HepG2 (cell line): ENCODE data around the gene OR6P1. TPM values are rescaled to one million over a fixed set of nuclear protein-coding genes. Genes with fewer than 3 reads are reported as not detected.

ENCODE experiments used
- ATAC-seq: fragments of 200-7000 bp; cut with Tn5 transposase; 3 replicates; pipeline ENCODE4 v1.9.1; 2020; ENCODE audit warnings: mild to moderate bottlenecking, moderate library complexity
- BruUV-seq: library from RNA; stranded (reverse); fragments of 400-500 nt; replicated peaks from 2 replicates; lab custom pipeline; 2021; lab: Mats Ljungman, UMichigan
- CTCF ChIA-PET: fragments of 300-600 bp; formaldehyde crosslinking; extraction: SDS; loops from one replicate; lab custom pipeline; 2021; ENCODE audit warnings: low total read pairs, inconsistent platforms, low intra/inter-chr PET ratio; lab: Yijun Ruan, JAX
- POLR2A ChIA-PET: fragments of 350-600 bp; sonication (Branson Sonifier 250); formaldehyde crosslinking; loops from one replicate; lab custom pipeline; 2020; ENCODE audit warnings: antibody characterized with exemption, inconsistent platforms; lab: Yijun Ruan, JAX
- DNase-seq: peaks from one replicate; pipeline ENCODE4 v3.0.0-alpha.2; 2015; ENCODE audit warnings: low spot score
- FAIRE-seq: peaks from 3 replicates; lab custom pipeline; 2011; peaks lifted over from hg19 to GRCh38; lab: Jason Lieb, UNC
- H2AFZ ChIP-seq: one replicate; pipeline ENCODE4 v1.6.1; 2011; ENCODE audit warnings: low read length, inconsistent platforms
- H3K27ac ChIP-seq: fragments of 300-600 bp; 3 replicates; pipeline ENCODE4 v1.8.0; 2011; ENCODE audit warnings: mixed run types, mild to moderate bottlenecking, mixed read lengths, low read length, inconsistent platforms; ENCODE audit not compliant: insufficient read depth; ENCODE audit errors: extremely low read length
- H3K27me3 ChIP-seq, 2 experiments: fragments of 200-600 bp in 1 of 2; 2 replicates in 1 of 2; 3 replicates in 1 of 2; pipeline versions ENCODE4 v1.6.0 to v1.8.0; 2011; ENCODE audit warnings: low read length in 2 of 2, mild to moderate bottlenecking in 2 of 2, moderate library complexity in 2 of 2, inconsistent platforms in 1 of 2; ENCODE audit not compliant: insufficient read depth in 2 of 2, control insufficient read depth in 1 of 2
- H3K36me3 ChIP-seq, 2 experiments: fragments of 200-600 bp in 1 of 2; replicated peaks in 1 of 2; 2 replicates in 1 of 2; 3 replicates in 1 of 2; pipeline versions ENCODE4 v1.5.1 to v1.8.0; 2011; ENCODE audit warnings: low read length in 2 of 2, inconsistent platforms in 1 of 2; ENCODE audit not compliant: insufficient read depth in 2 of 2, control insufficient read depth in 1 of 2
- H3K4me1 ChIP-seq: 2 replicates; pipeline ENCODE4 v1.5.1; 2012; ENCODE audit warnings: low read length, inconsistent platforms; ENCODE audit not compliant: insufficient read depth
- H3K4me2 ChIP-seq: 2 replicates; pipeline ENCODE4 v1.6.0; 2011; ENCODE audit warnings: low read depth, low read length, inconsistent platforms
- H3K4me3 ChIP-seq, 3 experiments: fragments of 200-600 bp in 1 of 3; sonication (generic), shearing (Covaris generic) in 1 of 3; replicated peaks in 1 of 3; 2 replicates each; pipeline ENCODE4 v1.5.1; 2011 to 2016; ENCODE audit warnings: low read length in 3 of 3, inconsistent platforms in 2 of 3, low read depth in 2 of 3, mild to moderate bottlenecking in 2 of 3, control low read depth in 1 of 3, mixed read lengths in 1 of 3; ENCODE audit not compliant: insufficient read depth in 1 of 3
- H3K79me2 ChIP-seq: one replicate; pipeline ENCODE4 v1.6.1; 2011; ENCODE audit warnings: low read length, inconsistent platforms; ENCODE audit not compliant: insufficient read depth
- H3K9ac ChIP-seq: 2 replicates; pipeline ENCODE4 v1.6.0; 2011; ENCODE audit warnings: mild to moderate bottlenecking, low read depth, low read length, inconsistent platforms; ENCODE audit not compliant: insufficient read depth
- H3K9me3 ChIP-seq: 2 replicates; pipeline ENCODE4 v1.5.1; 2012; ENCODE audit warnings: mild to moderate bottlenecking, low read length
- H4K20me1 ChIP-seq: 2 replicates; pipeline ENCODE4 v1.6.0; 2011; ENCODE audit warnings: inconsistent platforms, mild to moderate bottlenecking, low read length, moderate library complexity; ENCODE audit not compliant: insufficient read depth
- EZH2 ChIP-seq: conservative IDR thresholded peaks from 2 replicates; pipeline ENCODE4 v1.6.1; 2012; ENCODE audit warnings: mild to moderate bottlenecking, low read depth, low read length, moderate library complexity
- FOSL1 ChIP-seq: sonication (generic); formaldehyde crosslinking; IDR thresholded peaks from 2 replicates; pipeline ENCODE4 v1.9.0; 2021; ENCODE audit warnings: missing genetic modification reagents, borderline replicate concordance
- GATA4 ChIP-seq: sonication (generic); IDR thresholded peaks from 2 replicates; pipeline ENCODE4 v1.6.1; 2016; ENCODE audit warnings: antibody characterized with exemption, low read depth, borderline replicate concordance
- HNRNPL ChIP-seq: fragments of 200-400 bp; formaldehyde crosslinking; IDR thresholded peaks from 2 replicates; pipeline ENCODE4 v1.6.1; 2017; ENCODE audit warnings: mild to moderate bottlenecking, low read depth, low read length
- JUND ChIP-seq: sonication (generic); formaldehyde crosslinking; IDR thresholded peaks from 2 replicates; pipeline ENCODE4 v1.8.0; 2022; ENCODE audit warnings: mild to moderate bottlenecking, missing genetic modification reagents
- NR2F1 ChIP-seq, 2 experiments: fragments of 450-650 bp in 1 of 2; formaldehyde crosslinking in 1 of 2; IDR thresholded peaks; 2 replicates each; pipeline versions ENCODE4 v1.5.0 to v1.6.1; 2016 to 2020; ENCODE audit warnings: mild to moderate bottlenecking in 1 of 2, missing compliant biosample characterization in 1 of 2, missing genetic modification reagents in 1 of 2, moderate library complexity in 1 of 2
- RBFOX2 ChIP-seq: fragments of 200-400 bp; formaldehyde crosslinking; IDR thresholded peaks from 2 replicates; pipeline ENCODE4 v1.6.1; 2017; ENCODE audit warnings: low read depth, mild to moderate bottlenecking, low read length
- RBM39 ChIP-seq: fragments of 200-400 bp; formaldehyde crosslinking; IDR thresholded peaks from one replicate; pipeline ENCODE4 v1.6.1; 2018; ENCODE audit warnings: antibody characterized with exemption, mild to moderate bottlenecking, low read depth, low read length; ENCODE audit not compliant: poor library complexity, severe bottlenecking
- RELA ChIP-seq: sonication (generic); formaldehyde crosslinking; IDR thresholded peaks from 2 replicates; pipeline ENCODE4 v1.4.0; 2020; ENCODE audit warnings: missing genetic modification reagents
- SMAD1 ChIP-seq: sonication (generic); formaldehyde crosslinking; IDR thresholded peaks from 2 replicates; pipeline ENCODE4 v1.4.0; 2020; ENCODE audit warnings: missing genetic modification reagents, low read depth, mild to moderate bottlenecking, borderline replicate concordance
- ZBTB20 ChIP-seq: sonication (generic); formaldehyde crosslinking; IDR thresholded peaks from 2 replicates; pipeline ENCODE4 v1.8.1; 2023; ENCODE audit warnings: missing genetic modification reagents, low read depth, mild to moderate bottlenecking, borderline replicate concordance
- ZNF446 ChIP-seq: sonication (generic); formaldehyde crosslinking; IDR thresholded peaks from 2 replicates; pipeline ENCODE4 v1.5.0; 2020; ENCODE audit warnings: mild to moderate bottlenecking, missing genetic modification reagents
- ZNF703 ChIP-seq: sonication (generic); formaldehyde crosslinking; IDR thresholded peaks from 2 replicates; pipeline ENCODE4 v1.5.1; 2020; ENCODE audit warnings: missing genetic modification reagents, mild to moderate bottlenecking, moderate library complexity, borderline replicate concordance
- ZNF879 ChIP-seq: sonication (generic); formaldehyde crosslinking; IDR thresholded peaks from 2 replicates; pipeline ENCODE4 v1.8.1; 2023; ENCODE audit warnings: missing genetic modification reagents
- WGBS: methylation state at CpG from one replicate; pipeline ENCODE4 v1.1.6; 2017; ENCODE audit warnings: low lambda C conversion rate; 5-methylcytosine and 5-hydroxymethylcytosine counted together
- in situ Hi-C: cut with HindIII; loops from 2 replicates; pipeline ENCODE4 v1.10.0; 2017; ENCODE audit warnings: low pct_unique_long_range_greater_than_20kb; ENCODE audit not compliant: extremely low pct_ligation_motif_present
- intact Hi-C: fragments of 100-400 bp; cut with micrococcal nuclease; formaldehyde crosslinking; loops from one replicate; pipeline ENCODE4 v1.10.0; 2022; ENCODE audit not compliant: unreplicated experiment
- polyA plus RNA-seq, 8 experiments: library from polyadenylated mRNA; depleted of rRNA in 3 of 8; stranded (reverse) in 7 of 8; unstranded in 1 of 8; fragments of >200 nt; fragmentation: Illumina TruSeq in 4 of 8; extraction: Trizol in 4 of 8; gene quantifications; 2 replicates each; pipeline versions ENCODE4 v1.2.1 to v1.2.3, GENCODE V29; 2011 to 2016; ENCODE audit warnings: low read depth in 4 of 8, missing spikeins in 1 of 8, mixed read lengths in 1 of 8; ENCODE audit not compliant: insufficient read depth in 1 of 8
- total RNA-seq, 5 experiments: library from RNA; depleted of rRNA; stranded (reverse); fragments of >200 nt; fragmentation: Illumina TruSeq; extraction: Trizol; gene quantifications; 2 replicates each; pipeline ENCODE4 v1.2.3, GENCODE V29; 2016; ENCODE audit warnings: low read depth in 1 of 5
- TF ChIP-seq, protein P1 (sequence below): sonication (generic); formaldehyde crosslinking; IDR thresholded peaks from 2 replicates; pipeline ENCODE4 v1.4.0; 2020; ENCODE audit warnings: missing genetic modification reagents; ENCODE audit errors: not compliant biosample characterization
- TF ChIP-seq, protein P2 (sequence below): sonication (generic); formaldehyde crosslinking; IDR thresholded peaks from 2 replicates; pipeline ENCODE4 v1.5.0; 2020; ENCODE audit warnings: mild to moderate bottlenecking, missing genetic modification reagents
- TF ChIP-seq, protein P3 (sequence below): sonication (generic); formaldehyde crosslinking; conservative IDR thresholded peaks from 2 replicates; pipeline ENCODE4 v1.8.0; 2022; ENCODE audit warnings: mild to moderate bottlenecking, moderate library complexity, missing genetic modification reagents

OR6P1 gene
- total and polyA plus RNA-seq, 2 of the 13 experiments (the other 11 are each of a cell fraction or from before 2014, with no cell fraction given) = not detected

DNA sequence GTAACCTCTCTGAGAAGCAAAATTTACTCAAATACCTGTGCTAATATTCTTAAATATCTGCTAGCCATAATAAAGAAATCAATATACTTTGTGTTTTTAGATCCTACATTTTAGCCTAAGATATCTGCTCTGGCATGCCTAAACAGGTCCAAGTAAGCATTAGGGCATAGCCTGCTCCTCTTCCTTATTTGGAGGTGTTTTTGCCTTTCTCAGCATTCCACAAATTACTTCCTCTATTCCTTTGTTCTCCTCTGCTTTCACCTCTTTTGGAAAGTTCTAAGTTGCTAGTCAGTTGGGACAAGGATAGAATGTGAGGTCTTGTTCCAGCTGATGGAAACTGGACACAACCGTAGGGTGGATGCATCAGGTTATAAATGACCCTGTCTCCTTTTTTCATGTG is 16.6 kb upstream of the OR6P1 start:
- 11% methylated on average over 1 of the region's 1 CpG for WGBS
- TF ChIP-seq ZBTB20 (no peak), SMAD1 (CRISPR knock-in tag) (no peak), EZH2 (no peak), RELA (no peak), NR2F1 (CRISPR knock-in tag; IDR thresholded peaks at IDR 0.05) (no peak), RBFOX2 (no peak), RBM39 (no peak), GATA4 (no peak), ZNF879 (no peak), ZNF446 (CRISPR knock-in tag) (no peak), ZNF703 (CRISPR knock-in tag) (no peak), HNRNPL (no peak), FOSL1 (CRISPR knock-in tag) (no peak), JUND (CRISPR knock-in tag) (no peak)
- TF ChIP-seq, protein P1, sequence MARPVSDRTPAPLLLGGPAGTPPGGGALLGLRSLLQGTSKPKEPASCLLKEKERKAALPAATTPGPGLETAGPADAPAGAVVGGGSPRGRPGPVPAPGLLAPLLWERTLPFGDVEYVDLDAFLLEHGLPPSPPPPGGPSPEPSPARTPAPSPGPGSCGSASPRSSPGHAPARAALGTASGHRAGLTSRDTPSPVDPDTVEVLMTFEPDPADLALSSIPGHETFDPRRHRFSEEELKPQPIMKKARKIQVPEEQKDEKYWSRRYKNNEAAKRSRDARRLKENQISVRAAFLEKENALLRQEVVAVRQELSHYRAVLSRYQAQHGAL = no peak
- TF ChIP-seq, protein P2, sequence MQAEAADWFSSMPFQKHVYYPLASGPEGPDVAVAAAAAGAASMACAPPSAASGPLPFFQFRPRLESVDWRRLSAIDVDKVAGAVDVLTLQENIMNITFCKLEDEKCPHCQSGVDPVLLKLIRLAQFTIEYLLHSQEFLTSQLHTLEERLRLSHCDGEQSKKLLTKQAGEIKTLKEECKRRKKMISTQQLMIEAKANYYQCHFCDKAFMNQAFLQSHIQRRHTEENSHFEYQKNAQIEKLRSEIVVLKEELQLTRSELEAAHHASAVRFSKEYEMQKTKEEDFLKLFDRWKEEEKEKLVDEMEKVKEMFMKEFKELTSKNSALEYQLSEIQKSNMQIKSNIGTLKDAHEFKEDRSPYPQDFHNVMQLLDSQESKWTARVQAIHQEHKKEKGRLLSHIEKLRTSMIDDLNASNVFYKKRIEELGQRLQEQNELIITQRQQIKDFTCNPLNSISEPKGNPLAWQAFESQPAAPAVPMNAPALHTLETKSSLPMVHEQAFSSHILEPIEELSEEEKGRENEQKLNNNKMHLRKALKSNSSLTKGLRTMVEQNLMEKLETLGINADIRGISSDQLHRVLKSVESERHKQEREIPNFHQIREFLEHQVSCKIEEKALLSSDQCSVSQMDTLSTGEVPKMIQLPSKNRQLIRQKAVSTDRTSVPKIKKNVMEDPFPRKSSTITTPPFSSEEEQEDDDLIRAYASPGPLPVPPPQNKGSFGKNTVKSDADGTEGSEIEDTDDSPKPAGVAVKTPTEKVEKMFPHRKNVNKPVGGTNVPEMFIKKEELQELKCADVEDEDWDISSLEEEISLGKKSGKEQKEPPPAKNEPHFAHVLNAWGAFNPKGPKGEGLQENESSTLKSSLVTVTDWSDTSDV (CRISPR knock-in tag) = no peak
- TF ChIP-seq, protein P3, sequence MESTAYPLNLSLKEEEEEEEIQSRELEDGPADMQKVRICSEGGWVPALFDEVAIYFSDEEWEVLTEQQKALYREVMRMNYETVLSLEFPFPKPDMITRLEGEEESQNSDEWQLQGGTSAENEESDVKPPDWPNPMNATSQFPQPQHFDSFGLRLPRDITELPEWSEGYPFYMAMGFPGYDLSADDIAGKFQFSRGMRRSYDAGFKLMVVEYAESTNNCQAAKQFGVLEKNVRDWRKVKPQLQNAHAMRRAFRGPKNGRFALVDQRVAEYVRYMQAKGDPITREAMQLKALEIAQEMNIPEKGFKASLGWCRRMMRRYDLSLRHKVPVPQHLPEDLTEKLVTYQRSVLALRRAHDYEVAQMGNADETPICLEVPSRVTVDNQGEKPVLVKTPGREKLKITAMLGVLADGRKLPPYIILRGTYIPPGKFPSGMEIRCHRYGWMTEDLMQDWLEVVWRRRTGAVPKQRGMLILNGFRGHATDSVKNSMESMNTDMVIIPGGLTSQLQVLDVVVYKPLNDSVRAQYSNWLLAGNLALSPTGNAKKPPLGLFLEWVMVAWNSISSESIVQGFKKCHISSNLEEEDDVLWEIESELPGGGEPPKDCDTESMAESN (CRISPR knock-in tag) = no peak

More for the DNA sequence above, 16.6 kb upstream of the OR6P1 start:
- Histone ChIP-seq H3K4me3 (no peak overlapping the region), H3K79me2 (no peaks in the 10 kb centered on the region), H3K27me3 (no peaks in the 10 kb centered on the region), H3K27ac (no peak overlapping the region), H3K4me1 (no peaks in the 10 kb centered on the region), H4K20me1 (no peaks in the 10 kb centered on the region), H3K9me3 (peaks cover 70% of the 10 kb centered on the region), H3K36me3 (no peaks in the 10 kb centered on the region), H3K9ac (no peak overlapping the region), H3K4me2 (no peak overlapping the region), H2AFZ (no peak overlapping the region)
- no TSS peak for BruUV-seq
- intact Hi-C loops = no loop called here
- no peak for FAIRE-seq
- no peak for ATAC-seq
- CTCF ChIA-PET = no interaction called here
- POLR2A ChIA-PET = no interaction called here
- in situ Hi-C loops = no loop called here
- DNase-seq = no peak
